Bronchial epithelial cell (primary cell): Measurements from ENCODE around the gene DUSP8. TPM values are rescaled to one million over a fixed set of nuclear protein-coding genes. Genes with fewer than 3 reads are reported as not detected.

ENCODE experiments used
- DNase-seq: peaks from one replicate; pipeline ENCODE4 v3.0.0-alpha.2; 2010; ENCODE audit warnings: low read depth
- FAIRE-seq: peaks from 2 replicates; lab custom pipeline; 2011; peaks lifted over from hg19 to GRCh38; lab: Jason Lieb, UNC
- H3K27me3 ChIP-seq: 2 replicates; pipeline ENCODE4 v1.5.1; 2011; ENCODE audit warnings: low read length; ENCODE audit not compliant: control insufficient read depth, insufficient read depth
- H3K36me3 ChIP-seq: 2 replicates; pipeline ENCODE4 v1.5.1; 2011; ENCODE audit warnings: low read length; ENCODE audit not compliant: control insufficient read depth, insufficient read depth
- H3K4me3 ChIP-seq: 2 replicates; pipeline ENCODE4 v1.5.1; 2011; ENCODE audit warnings: mild to moderate bottlenecking, low read depth, low read length, control low read depth
- total RNA-seq: library from RNA; depleted of rRNA; stranded (reverse); fragments of >200 nt; gene quantifications from 2 replicates; pipeline ENCODE4 v1.2.1, GENCODE V29; 2014
- TF ChIP-seq, protein P1 (sequence below): IDR thresholded peaks from 2 replicates; pipeline ENCODE4 v1.5.1; 2011; ENCODE audit warnings: mild to moderate bottlenecking, moderate library complexity, low read length, control low read depth, inconsistent platforms; ENCODE audit not compliant: insufficient read depth, severe bottlenecking

The DUSP8 gene
- total RNA-seq, 1 donor from 2014 or later, result 0.26 TPM

DNA sequence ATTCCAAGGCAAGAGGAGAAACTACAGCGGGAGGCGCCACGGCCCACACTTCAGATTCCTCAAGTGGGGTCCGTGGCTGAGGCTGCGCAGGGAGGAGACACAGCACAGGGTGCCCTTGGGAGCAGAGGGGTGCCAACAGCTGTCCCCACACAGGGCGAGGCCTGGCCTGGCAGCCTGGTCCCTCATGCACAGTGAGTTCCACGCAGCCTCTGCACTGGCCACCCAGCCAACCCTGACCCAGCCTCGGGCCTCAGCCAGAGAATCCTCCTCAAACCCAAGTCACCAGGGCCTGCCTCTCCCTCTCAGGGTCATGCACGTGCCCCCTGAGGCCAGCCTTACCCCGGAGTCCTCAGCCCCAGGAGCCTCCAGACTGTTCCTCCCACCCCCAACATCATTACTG is 63.1 kb downstream of the DUSP8 start:
- Histone ChIP-seq H3K4me3 (no peak overlapping the region), H3K36me3 (peaks cover 6% of the 10 kb centered on the region), H3K27me3 (no peaks in the 10 kb centered on the region)
- TF ChIP-seq, protein P1, sequence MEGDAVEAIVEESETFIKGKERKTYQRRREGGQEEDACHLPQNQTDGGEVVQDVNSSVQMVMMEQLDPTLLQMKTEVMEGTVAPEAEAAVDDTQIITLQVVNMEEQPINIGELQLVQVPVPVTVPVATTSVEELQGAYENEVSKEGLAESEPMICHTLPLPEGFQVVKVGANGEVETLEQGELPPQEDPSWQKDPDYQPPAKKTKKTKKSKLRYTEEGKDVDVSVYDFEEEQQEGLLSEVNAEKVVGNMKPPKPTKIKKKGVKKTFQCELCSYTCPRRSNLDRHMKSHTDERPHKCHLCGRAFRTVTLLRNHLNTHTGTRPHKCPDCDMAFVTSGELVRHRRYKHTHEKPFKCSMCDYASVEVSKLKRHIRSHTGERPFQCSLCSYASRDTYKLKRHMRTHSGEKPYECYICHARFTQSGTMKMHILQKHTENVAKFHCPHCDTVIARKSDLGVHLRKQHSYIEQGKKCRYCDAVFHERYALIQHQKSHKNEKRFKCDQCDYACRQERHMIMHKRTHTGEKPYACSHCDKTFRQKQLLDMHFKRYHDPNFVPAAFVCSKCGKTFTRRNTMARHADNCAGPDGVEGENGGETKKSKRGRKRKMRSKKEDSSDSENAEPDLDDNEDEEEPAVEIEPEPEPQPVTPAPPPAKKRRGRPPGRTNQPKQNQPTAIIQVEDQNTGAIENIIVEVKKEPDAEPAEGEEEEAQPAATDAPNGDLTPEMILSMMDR, result no peak
- FAIRE-seq, result no peak
- no peak for DNase-seq

DNA sequence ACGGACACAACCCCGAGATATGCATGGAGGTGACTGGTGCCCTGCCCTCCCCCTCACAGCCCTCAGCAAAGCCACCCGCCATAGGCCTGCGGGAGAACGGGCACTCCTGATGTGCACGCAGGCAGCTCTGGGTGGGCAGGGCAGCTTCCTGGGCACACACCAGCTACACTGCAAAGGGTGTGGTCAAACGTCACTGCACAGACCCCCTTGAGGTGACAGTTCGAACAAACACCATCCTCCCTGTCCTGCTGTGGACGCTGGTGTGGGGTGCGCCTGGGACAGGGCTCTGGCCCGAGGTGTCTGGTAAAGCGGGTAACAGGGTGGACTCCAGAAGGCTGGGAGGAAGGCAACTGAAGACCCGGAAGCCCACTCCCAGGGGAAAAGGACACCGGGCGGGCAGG is 63.6 kb downstream of the DUSP8 start:
- H3K4me3 ChIP-seq, result no peak overlapping the region
- peaks cover 6% of the 10 kb centered on the region for H3K36me3 ChIP-seq
- no peaks in the 10 kb centered on the region for H3K27me3 ChIP-seq
- TF ChIP-seq, protein P1, result no peak
- FAIRE-seq (no peak), DNase-seq (no peak)

DNA sequence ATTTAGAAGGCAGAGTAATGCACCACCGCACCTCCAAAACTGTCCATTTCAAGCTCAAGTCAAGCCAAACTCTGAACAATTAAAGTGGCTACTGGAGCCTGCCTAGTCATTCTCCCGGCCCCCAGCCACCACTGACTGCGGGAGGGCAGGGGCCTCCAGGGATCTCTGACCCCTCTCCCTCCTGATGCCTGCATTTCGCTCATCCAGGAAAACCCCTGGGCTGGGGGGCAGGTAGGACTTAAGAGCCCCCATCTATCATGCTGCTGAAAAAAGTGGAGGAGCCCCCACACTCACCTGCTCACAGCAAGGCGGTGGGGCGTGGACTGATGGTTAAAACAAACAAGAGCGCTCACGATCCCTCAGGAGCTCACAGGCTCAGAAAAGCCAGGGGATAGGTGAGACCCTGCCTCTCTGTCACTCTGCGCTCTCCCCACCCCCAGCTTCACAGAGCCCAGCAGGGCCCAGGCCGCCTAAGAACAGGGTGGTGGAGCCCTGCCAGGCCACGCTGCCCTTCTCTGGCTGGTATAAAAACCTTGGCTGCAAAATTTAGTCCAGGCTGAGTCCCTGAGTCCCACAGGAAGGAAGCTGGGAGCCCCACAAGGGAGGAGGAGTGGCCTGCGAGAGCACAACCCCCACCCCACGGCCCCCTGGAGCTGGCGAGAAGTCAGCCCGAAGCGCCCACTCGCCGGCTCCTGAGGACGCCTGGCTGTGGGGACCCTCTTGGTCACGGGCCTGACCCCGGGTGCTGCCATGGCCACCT is 64.5 kb downstream of the DUSP8 start:
- FAIRE-seq, result no peak
- no peak overlapping the region for H3K4me3 ChIP-seq

DNA sequence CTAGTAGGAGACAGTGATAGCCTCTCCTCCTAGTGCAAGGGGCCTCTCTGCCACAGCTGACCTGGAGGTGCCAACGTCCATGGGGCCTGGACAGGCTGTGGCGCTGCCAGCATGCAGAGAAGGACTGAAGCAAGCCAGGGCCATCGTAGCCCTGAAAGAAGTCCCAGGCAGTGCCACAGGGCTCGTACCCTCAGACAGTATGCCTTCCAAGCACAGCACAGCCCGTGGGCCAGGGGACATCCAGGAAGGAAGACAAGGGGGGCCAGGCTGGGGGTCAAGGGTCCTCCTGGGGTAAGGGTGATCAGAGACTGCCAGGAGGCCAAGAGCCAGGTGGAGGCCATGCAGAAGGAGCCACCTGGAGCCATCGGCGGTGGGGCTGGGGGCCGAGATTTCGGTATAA is 65.1 kb downstream of the DUSP8 start:
- FAIRE-seq, result no peak
- DNase-seq, result no peak
- no peaks in the 10 kb centered on the region for H3K27me3 ChIP-seq
- peaks cover 1% of the 10 kb centered on the region for H3K36me3 ChIP-seq
- TF ChIP-seq, protein P1, result no peak
- H3K4me3 ChIP-seq, result no peak overlapping the region

More for the DNA sequence above, 64.5 kb downstream of the DUSP8 start:
- no peak for DNase-seq
- H3K36me3 ChIP-seq, result peaks cover 1% of the 10 kb centered on the region
- TF ChIP-seq, protein P1, result no peak
- H3K27me3 ChIP-seq, result no peaks in the 10 kb centered on the region

DNA sequence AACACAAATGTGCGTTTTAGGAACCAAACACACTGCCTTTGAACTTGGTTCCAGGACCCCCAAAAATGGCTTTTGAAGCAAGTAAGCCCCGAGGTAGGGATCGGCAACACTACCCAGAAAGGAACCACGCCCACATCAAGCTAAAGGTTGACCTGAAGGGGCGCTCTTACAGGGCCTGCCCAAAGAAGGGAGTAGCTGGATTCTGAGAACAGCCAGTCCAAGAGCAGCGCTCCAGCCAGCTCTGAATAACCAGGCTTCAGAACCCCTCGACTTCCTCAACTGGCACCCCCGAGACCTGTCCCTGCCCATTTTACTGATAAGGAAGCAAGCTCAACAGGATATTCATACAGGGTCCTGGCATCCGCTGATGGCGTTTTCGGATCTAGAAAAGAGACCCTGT is 66.6 kb downstream of the DUSP8 start:
- Histone ChIP-seq H3K4me3 (no peak overlapping the region), H3K36me3 (peaks cover 1% of the 10 kb centered on the region), H3K27me3 (no peaks in the 10 kb centered on the region)
- FAIRE-seq, result no peak
- no peak for DNase-seq
- TF ChIP-seq, protein P1, result no peak
